Ishikawa (cell line): Measurements from ENCODE around the gene WFDC1.

Source experiments
- CEBPB ChIP-seq: IDR thresholded peaks from 2 replicates; pipeline ENCODE4 v1.6.1; 2012
- CREB1 ChIP-seq: IDR thresholded peaks from 2 replicates; pipeline ENCODE4 v1.6.1; 2012; ENCODE audit warnings: low read depth
- EGR1 ChIP-seq: IDR thresholded peaks from 2 replicates; pipeline ENCODE4 v1.6.1; 2012
- EP300 ChIP-seq: IDR thresholded peaks from 2 replicates; pipeline ENCODE4 v1.6.1; 2012; ENCODE audit warnings: borderline replicate concordance
- FOXM1 ChIP-seq: IDR thresholded peaks from 2 replicates; pipeline ENCODE4 v1.6.1; 2012; ENCODE audit warnings: low read depth, borderline replicate concordance
- MAX ChIP-seq: IDR thresholded peaks from 2 replicates; pipeline ENCODE4 v1.6.1; 2012
- NFIC ChIP-seq: IDR thresholded peaks from 2 replicates; pipeline ENCODE4 v1.6.1; 2012
- RAD21 ChIP-seq: IDR thresholded peaks from 2 replicates; pipeline ENCODE4 v1.6.1; 2012; ENCODE audit warnings: low read depth
- REST ChIP-seq: IDR thresholded peaks from 2 replicates; pipeline ENCODE4 v1.6.1; 2012; ENCODE audit warnings: low read depth, mild to moderate bottlenecking
- TAF1 ChIP-seq: IDR thresholded peaks from 2 replicates; pipeline ENCODE4 v1.6.1; 2012; ENCODE audit warnings: low read depth, mild to moderate bottlenecking
- TCF12 ChIP-seq: IDR thresholded peaks from 2 replicates; pipeline ENCODE4 v1.6.1; 2012; ENCODE audit warnings: low read depth
- TEAD4 ChIP-seq: IDR thresholded peaks from 2 replicates; pipeline ENCODE4 v1.6.1; 2012
- USF1 ChIP-seq: IDR thresholded peaks from 2 replicates; pipeline ENCODE4 v1.6.1; 2012
- YY1 ChIP-seq: IDR thresholded peaks from 2 replicates; pipeline ENCODE4 v1.6.1; 2012; ENCODE audit warnings: low read depth
- ZBTB7A ChIP-seq: IDR thresholded peaks from 2 replicates; pipeline ENCODE4 v1.6.1; 2012; ENCODE audit warnings: low read depth

Gene WFDC1

GRCh38 chr16:84294117-84294516 is 561 bp upstream of the WFDC1 start:
- TF ChIP-seq FOXM1 (no peak), EP300 (no peak), MAX (no peak), CREB1 (no peak), TEAD4 (no peak), REST (no peak), CEBPB (no peak), YY1 (no peak), TAF1 (no peak), NFIC (no peak), USF1 (no peak), TCF12 (no peak)

- TF ChIP-seq NFIC (no peak), USF1 (no peak), EP300 (no peak), CREB1 (no peak), REST (no peak), TCF12 (no peak), MAX (no peak), CEBPB (no peak), RAD21 (no peak)
Observed at GRCh38 chr16:84295203-84295860, 654 bp downstream of the WFDC1 start.

- TF ChIP-seq CEBPB (no peak), NFIC (no peak), ZBTB7A (no peak), TAF1 (no peak), RAD21 (no peak), CREB1 (no peak), TEAD4 (no peak), TCF12 (no peak)
Observed at GRCh38 chr16:84298376-84298899, 3.8 kb downstream of the WFDC1 start.

GRCh38 chr16:84299734-84300440 is 5.2 kb downstream of the WFDC1 start:
- TF ChIP-seq MAX (no peak), TCF12 (no peak), NFIC (no peak), ZBTB7A (no peak), CREB1 (no peak), EGR1 (no peak), EP300 (no peak), RAD21 (no peak), CEBPB (no peak), YY1 (no peak), USF1 (no peak), REST (no peak), FOXM1 (no peak)
